Measurements from ENCODE around the gene HNRNPK. TPM values are rescaled to one million over a fixed set of nuclear protein-coding genes. Genes with fewer than 3 reads are reported as not detected.

The HNRNPK gene
- total and polyA plus RNA-seq, 4 donors, result 137 to 403 (median 231) TPM

- no peak overlapping the region for H3K4me3 ChIP-seq (ENCODE audit: low read depth in 1 of 3, low read length in 3 of 3)
- no peaks in the 10 kb centered on the region for H3K27me3 ChIP-seq (ENCODE audit: control insufficient read depth in 4 of 4, insufficient read depth in 4 of 4, low read length in 3 of 4)
- H3K9ac ChIP-seq (ENCODE audit: low read depth in 1 of 2, low read length in 2 of 2), result no peak overlapping the region
- H3K9me3 ChIP-seq (ENCODE audit: control insufficient read depth in 4 of 4, low read length in 3 of 4), result no peaks in the 10 kb centered on the region
- H3K4me1 ChIP-seq (ENCODE audit: control insufficient read depth in 4 of 4, insufficient read depth in 4 of 4, low read length in 3 of 4), result peaks cover 2 to 7% (median 5%) of the 10 kb centered on the region in 4 donors
- TF ChIP-seq FOXA1 (IDR thresholded peaks at IDR 0.05) (no peak), YY1 (IDR thresholded peaks at IDR 0.05) (no peak), NR2F2 (IDR thresholded peaks at IDR 0.05) (no peak), RXRA (IDR thresholded peaks at IDR 0.05) (peak; percentile 57 to 69), HNF4A (conservative IDR thresholded peaks at IDR 0.05) (peak; percentile 79 to 81), MAX (IDR thresholded peaks at IDR 0.05) (no peak)
- DNase-seq (ENCODE audit: low spot score), result no peak
- WGBS, result 33% methylated on average over 5 of the region's 5 CpGs
- no peak overlapping the region for H3K27ac ChIP-seq (ENCODE audit: low read depth in 1 of 2, low read length in 2 of 2)
- H3K36me3 ChIP-seq (ENCODE audit: control insufficient read depth in 4 of 4, insufficient read depth in 3 of 4, low read depth in 1 of 4, low read length in 3 of 4), result peaks cover 1 to 21% (median 10%) of the 10 kb centered on the region in 4 donors
Measured at GRCh38 chr9:83940590-83941303, 39.3 kb downstream of the HNRNPK start.

- Histone ChIP-seq H3K27me3 (ENCODE audit: control insufficient read depth in 4 of 4, insufficient read depth in 4 of 4, low read length in 3 of 4) (no peaks in the 10 kb centered on the region), H3K4me1 (ENCODE audit: control insufficient read depth in 4 of 4, insufficient read depth in 4 of 4, low read length in 3 of 4) (peaks cover 6 to 14% (median 13%) of the 10 kb centered on the region in 4 donors), H3K36me3 (ENCODE audit: control insufficient read depth in 4 of 4, insufficient read depth in 3 of 4, low read depth in 1 of 4, low read length in 3 of 4) (peaks cover 0 to 16% (median 3%) of the 10 kb centered on the region in 4 donors), H3K9ac (ENCODE audit: low read depth in 1 of 2, low read length in 2 of 2) (no peak overlapping the region), H3K4me3 (ENCODE audit: low read depth in 1 of 3, low read length in 3 of 3) (no peak overlapping the region), H3K9me3 (ENCODE audit: control insufficient read depth in 4 of 4, low read length in 3 of 4) (no peaks in the 10 kb centered on the region), H3K27ac (ENCODE audit: low read depth in 1 of 2, low read length in 2 of 2) (no peak overlapping the region)
- WGBS, result 63% methylated on average over 1 of the region's 1 CpG
- TF ChIP-seq RXRA (IDR thresholded peaks at IDR 0.05) (no peak), CTCF (IDR thresholded peaks at IDR 0.05; ENCODE audit: low read depth, low read length, missing input control) (peak; percentile 72), RAD21 (IDR thresholded peaks at IDR 0.05) (peak; percentile 91 to 96)
- no peak for DNase-seq (ENCODE audit: low spot score)
Measured at GRCh38 chr9:83937861-83938455, 42.1 kb downstream of the HNRNPK start.

- Histone ChIP-seq H3K9me3 (ENCODE audit: control insufficient read depth in 4 of 4, low read length in 3 of 4) (no peaks in the 10 kb centered on the region), H3K27ac (ENCODE audit: low read depth in 1 of 2, low read length in 2 of 2) (no peak overlapping the region), H3K36me3 (ENCODE audit: control insufficient read depth in 4 of 4, insufficient read depth in 3 of 4, low read depth in 1 of 4, low read length in 3 of 4) (peaks cover 0 to 6% (median 2%) of the 10 kb centered on the region in 4 donors), H3K4me1 (ENCODE audit: control insufficient read depth in 4 of 4, insufficient read depth in 4 of 4, low read length in 3 of 4) (peaks cover 6 to 14% (median 13%) of the 10 kb centered on the region in 4 donors), H3K4me3 (ENCODE audit: low read depth in 1 of 3, low read length in 3 of 3) (no peak overlapping the region), H3K27me3 (ENCODE audit: control insufficient read depth in 4 of 4, insufficient read depth in 4 of 4, low read length in 3 of 4) (no peaks in the 10 kb centered on the region), H3K9ac (ENCODE audit: low read depth in 1 of 2, low read length in 2 of 2) (no peak overlapping the region)
- DNase-seq (ENCODE audit: low spot score), result no peak
- 95% methylated on average over 6 of the region's 6 CpGs for WGBS
- TF ChIP-seq RAD21 (IDR thresholded peaks at IDR 0.05) (no peak), FOXA1 (IDR thresholded peaks at IDR 0.05) (no peak), REST (IDR thresholded peaks at IDR 0.05) (no peak), MAX (IDR thresholded peaks at IDR 0.05) (no peak), ATF3 (IDR thresholded peaks at IDR 0.05) (no peak), JUND (IDR thresholded peaks at IDR 0.05) (no peak), RXRA (IDR thresholded peaks at IDR 0.05) (no peak), FOXA2 (IDR thresholded peaks at IDR 0.05) (no peak), SP1 (IDR thresholded peaks at IDR 0.05) (no peak), HNF4G (IDR thresholded peaks at IDR 0.05) (no peak), CTCF (IDR thresholded peaks at IDR 0.05; ENCODE audit: low read depth, low read length, missing input control) (no peak), NR2F2 (IDR thresholded peaks at IDR 0.05) (no peak), HNF4A (conservative IDR thresholded peaks at IDR 0.05) (no peak), YY1 (IDR thresholded peaks at IDR 0.05) (no peak), TAF1 (conservative IDR thresholded peaks at IDR 0.05) (no peak)
Measured at GRCh38 chr9:83936523-83936922, 43.5 kb downstream of the HNRNPK start.

Data from liver (tissue), 9 donors.